ENCODE data around the gene SLC22A13. TPM values are rescaled to one million over a fixed set of nuclear protein-coding genes. Genes with fewer than 3 reads are reported as not detected.
"Not testable (repeated sequence)": the region's sequence is repeated elsewhere in the genome, so short reads cannot be mapped to it uniquely, and the experiment has no call there.

Gene SLC22A13
- polyA plus RNA-seq, 6 donors from 2014 or later, result 0.29 to 0.36 TPM; not detected in 4

DNA sequence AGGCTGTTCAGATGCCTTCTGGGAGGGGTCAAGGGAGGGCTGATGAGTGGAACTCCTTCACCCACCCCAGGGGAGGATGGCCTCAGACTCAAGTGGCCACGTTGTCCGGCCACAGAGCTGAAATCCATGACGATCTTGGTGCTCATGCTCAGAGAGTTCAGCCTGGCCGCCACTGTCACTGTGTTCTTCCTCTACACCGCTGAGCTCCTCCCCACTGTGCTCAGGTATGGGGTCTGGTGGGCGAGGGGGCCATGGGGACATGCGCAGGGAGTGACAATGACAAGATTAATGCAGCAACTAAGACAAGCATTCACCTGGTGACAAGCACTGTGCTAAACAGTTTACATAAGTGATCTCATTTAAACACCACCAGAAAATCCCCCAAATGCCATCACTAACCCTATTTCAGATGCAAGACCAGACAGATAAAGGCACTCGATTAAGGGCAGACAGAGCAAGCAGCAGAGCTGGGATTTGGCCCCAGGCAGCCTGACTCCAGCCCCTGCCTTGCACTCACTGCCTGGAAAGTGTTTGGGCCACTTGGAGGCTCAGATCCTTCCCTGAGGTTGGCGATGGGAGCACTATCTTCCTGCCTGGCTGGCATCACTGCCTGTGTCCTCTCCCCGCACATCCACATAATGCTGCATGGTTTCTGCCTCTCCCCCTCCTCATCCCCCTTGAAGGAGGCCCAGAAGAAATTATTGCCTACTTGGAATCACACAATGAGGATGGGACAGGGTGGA lies 50.0 kb downstream of the SLC22A13 start:
- Mint-ChIP-seq H3K27me3 (peaks cover 0 to 12% (median 7%) of the 10 kb centered on the region in 3 donors), H3K36me3 (no peaks in the 10 kb centered on the region), H3K27ac (no peak overlapping the region), H3K4me1 (no peaks in the 10 kb centered on the region), H3K4me3 (no peak overlapping the region), H3K9me3 (peaks cover 0 to 3% (median 0%) of the 10 kb centered on the region in 7 donors)
- DNase-seq (no peak), ATAC-seq (ENCODE audit: low read depth in 2 of 2) (no peak)

DNA sequence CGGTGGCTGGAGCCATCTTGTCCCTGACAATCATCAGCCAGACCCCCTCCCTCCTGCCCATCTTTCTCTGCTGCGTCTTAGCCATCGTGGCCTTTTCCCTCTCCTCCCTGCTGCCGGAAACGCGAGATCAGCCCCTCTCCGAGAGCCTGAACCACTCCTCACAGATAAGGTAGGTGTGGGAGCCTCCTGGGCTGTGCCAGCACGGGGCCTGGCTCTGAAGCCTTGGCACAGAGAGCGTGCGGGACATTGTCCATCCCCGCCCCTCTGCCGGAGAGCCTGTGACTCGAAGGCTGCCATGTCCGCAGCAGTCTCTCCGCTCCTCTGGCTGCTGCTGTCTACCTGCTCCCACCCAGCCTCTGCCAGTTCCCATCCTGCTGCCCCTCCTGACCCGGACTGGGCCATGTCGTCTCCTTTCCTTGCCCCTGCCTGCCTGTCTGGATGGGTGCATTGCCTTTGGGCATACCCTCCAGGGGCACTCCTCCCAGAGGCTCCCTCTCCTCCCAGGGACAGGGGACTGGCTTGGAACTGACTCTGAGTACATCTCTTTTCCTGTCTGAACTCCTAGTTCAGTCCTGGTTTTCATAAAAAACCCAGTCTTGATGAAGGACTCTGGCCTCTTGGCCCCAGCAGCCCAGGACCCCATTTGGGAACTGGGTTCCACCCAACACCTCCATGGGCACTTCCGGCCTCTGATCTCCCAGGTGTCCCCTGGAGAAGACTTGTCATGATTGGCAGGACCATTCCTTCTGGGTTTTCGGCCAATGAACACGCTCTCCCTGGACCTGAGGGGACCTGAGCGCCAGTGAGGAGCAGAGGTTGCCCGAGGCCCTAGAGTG lies 51.0 kb downstream of the SLC22A13 start:
- DNase-seq (no peak), ATAC-seq (ENCODE audit: low read depth in 2 of 2) (no peak)
- H3K4me1 Mint-ChIP-seq, result no peaks in the 10 kb centered on the region
- H3K36me3 Mint-ChIP-seq, result no peaks in the 10 kb centered on the region
- H3K9me3 Mint-ChIP-seq, result peaks cover 0 to 12% (median 3%) of the 10 kb centered on the region in 7 donors
- H3K27me3 Mint-ChIP-seq, result peaks cover 0 to 12% (median 7%) of the 10 kb centered on the region in 3 donors
- no peak overlapping the region for H3K27ac Mint-ChIP-seq
- no peak overlapping the region for H3K4me3 Mint-ChIP-seq

DNA sequence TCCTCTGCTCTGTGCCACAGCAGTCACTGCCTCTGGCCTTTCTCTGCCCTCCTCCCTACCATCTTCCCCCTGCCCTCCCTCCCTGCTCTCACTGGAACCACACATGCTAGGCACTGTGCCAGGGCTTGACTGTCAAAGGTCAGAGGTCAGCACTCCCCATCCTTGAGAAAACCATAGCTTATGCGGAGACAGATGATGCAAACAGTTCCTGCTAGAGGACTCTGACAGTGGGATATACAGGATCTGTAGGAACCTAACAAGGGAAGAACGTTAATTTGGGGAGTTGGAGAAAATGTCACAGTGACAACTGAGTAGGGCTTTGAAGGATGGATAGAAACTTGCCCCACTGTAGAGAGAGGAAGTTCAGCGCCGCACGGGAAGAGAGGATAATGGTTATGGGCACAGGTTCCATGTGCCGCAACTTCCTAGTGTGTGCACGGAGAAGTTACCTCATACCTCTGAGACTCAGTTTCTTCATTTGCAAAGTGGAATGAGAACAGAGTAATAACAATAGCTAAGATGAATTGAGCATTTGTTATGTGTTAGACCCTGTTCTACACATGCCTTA lies 51.7 kb downstream of the SLC22A13 start:
- Mint-ChIP-seq H3K4me3 (no peak overlapping the region), H3K27ac (peak overlapping the region in 1 of 6 donors; percentile 27), H3K4me1 (no peaks in the 10 kb centered on the region), H3K36me3 (no peaks in the 10 kb centered on the region), H3K9me3 (peaks cover 2 to 19% (median 7%) of the 10 kb centered on the region in 7 donors), H3K27me3 (peaks cover 0 to 11% (median 6%) of the 10 kb centered on the region in 3 donors)
- DNase-seq (no peak), ATAC-seq (ENCODE audit: low read depth in 2 of 2) (no peak)

DNA sequence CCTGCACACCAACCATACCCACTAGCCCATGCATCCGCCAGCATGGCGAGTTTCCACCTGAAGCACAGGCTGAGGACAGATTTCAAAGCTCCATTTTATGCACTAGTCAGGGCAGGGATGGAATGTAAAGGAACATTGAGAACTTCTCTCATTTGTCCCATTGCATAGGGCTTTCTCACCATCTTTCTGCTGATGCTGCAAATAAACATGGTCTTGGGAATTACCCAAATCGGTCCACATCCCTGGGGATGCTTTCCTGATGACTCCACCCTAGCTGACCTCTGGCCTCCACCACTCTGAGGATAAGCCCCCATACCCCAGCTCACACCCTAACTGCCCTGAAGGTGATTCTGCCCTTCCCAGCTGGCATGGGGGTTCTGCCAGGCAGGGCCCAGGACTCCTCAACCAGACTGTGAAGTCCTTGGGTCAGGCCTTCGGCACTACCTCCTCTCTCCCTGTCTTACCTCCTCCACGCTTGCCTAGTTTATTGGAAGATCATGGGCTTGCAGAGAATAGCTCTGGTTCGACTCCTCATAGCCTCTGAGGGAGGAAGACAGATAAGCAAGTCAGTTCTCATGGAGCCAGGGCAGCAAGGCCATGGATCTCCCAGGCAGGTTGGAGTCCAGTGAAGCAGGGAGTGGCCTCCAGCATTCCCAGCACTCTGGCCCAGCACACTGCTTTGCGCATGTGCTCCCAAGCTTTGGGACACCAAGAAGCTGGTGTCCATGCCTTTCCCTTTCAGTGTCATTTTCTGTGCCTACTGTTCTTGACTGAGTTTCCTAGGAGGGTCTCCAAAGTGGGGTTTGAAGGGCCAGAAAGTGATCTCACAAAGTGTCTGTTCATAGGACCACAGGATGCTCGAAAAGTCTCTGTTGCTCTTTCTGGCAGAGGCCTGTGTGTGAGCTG lies 53.4 kb downstream of the SLC22A13 start:
- H3K27ac Mint-ChIP-seq, result peak overlapping the region in 1 of 6 donors; percentile 14
- H3K4me3 Mint-ChIP-seq, result no peak overlapping the region
- H3K9me3 Mint-ChIP-seq, result peaks cover 2 to 29% (median 11%) of the 10 kb centered on the region in 7 donors
- DNase-seq (no peak), ATAC-seq (ENCODE audit: low read depth in 2 of 2) (no peak)
- no peaks in the 10 kb centered on the region for H3K4me1 Mint-ChIP-seq
- no peaks in the 10 kb centered on the region for H3K36me3 Mint-ChIP-seq
- peaks cover 0 to 15% (median 0%) of the 10 kb centered on the region in 3 donors for H3K27me3 Mint-ChIP-seq

DNA sequence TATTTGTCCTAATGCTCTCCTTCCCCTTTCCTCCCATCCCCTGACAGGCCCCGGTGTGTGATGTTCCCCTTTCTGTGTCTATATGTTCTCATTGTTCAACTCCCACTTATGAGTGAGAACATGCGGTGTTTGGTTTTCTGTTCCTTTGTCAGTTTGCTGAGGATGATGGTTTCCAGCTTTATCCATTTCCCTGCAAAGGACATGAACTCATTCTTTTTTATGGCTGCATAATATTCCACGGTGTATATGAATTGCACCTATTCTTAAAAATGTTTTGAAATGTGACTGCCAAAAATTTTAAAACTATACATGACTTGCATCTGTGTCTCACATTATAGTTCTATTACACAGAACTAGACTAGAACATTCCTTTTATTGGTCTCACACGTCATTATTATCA lies 55.0 kb downstream of the SLC22A13 start:
- ATAC-seq (ENCODE audit: low read depth in 2 of 2); H3K4me3 Mint-ChIP-seq; H3K27ac Mint-ChIP-seq; DNase-seq; H3K4me1 Mint-ChIP-seq; H3K36me3 Mint-ChIP-seq: not testable (repeated sequence)
- H3K9me3 Mint-ChIP-seq, result peaks cover 2 to 30% (median 11%) of the 10 kb centered on the region in 7 donors
- peaks cover 0 to 28% (median 5%) of the 10 kb centered on the region in 3 donors for H3K27me3 Mint-ChIP-seq

DNA sequence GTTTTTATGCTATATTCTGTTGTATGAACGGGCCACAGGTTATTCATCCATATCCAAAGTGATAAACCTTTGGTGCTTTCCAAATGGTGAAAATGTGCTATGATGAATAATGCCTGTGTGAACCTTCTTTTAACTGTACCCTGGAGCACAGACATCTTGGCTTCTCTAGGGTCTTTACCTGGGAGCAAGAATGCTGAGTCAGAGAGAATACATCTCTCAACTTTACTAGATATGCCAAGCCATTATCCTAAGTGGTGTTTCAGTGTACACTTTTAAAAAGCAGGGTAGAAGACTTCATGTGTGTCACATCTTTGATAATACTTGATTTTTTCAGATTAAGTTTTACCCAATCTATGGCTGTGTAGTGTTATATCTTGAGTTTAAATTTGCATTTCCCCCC lies 57.4 kb downstream of the SLC22A13 start:
- Mint-ChIP-seq H3K4me3 (no peak overlapping the region), H3K36me3 (no peaks in the 10 kb centered on the region), H3K27ac (no peak overlapping the region), H3K27me3 (peaks cover 8 to 41% (median 12%) of the 10 kb centered on the region in 3 donors), H3K4me1 (no peaks in the 10 kb centered on the region), H3K9me3 (peaks cover 2 to 30% (median 13%) of the 10 kb centered on the region in 7 donors)
- no peak for DNase-seq
- no peak for ATAC-seq (ENCODE audit: low read depth in 2 of 2)

GRCh38 chr3:38325256-38325655 lies 59.6 kb downstream of the SLC22A13 start:
- Mint-ChIP-seq H3K27ac (no peak overlapping the region), H3K4me3 (no peak overlapping the region), H3K36me3 (no peaks in the 10 kb centered on the region), H3K4me1 (no peaks in the 10 kb centered on the region), H3K27me3 (peaks cover 8 to 41% (median 17%) of the 10 kb centered on the region in 3 donors), H3K9me3 (peaks cover 3 to 30% (median 13%) of the 10 kb centered on the region in 7 donors)
- no peak for DNase-seq
- no peak for ATAC-seq (ENCODE audit: low read depth in 2 of 2)

DNA sequence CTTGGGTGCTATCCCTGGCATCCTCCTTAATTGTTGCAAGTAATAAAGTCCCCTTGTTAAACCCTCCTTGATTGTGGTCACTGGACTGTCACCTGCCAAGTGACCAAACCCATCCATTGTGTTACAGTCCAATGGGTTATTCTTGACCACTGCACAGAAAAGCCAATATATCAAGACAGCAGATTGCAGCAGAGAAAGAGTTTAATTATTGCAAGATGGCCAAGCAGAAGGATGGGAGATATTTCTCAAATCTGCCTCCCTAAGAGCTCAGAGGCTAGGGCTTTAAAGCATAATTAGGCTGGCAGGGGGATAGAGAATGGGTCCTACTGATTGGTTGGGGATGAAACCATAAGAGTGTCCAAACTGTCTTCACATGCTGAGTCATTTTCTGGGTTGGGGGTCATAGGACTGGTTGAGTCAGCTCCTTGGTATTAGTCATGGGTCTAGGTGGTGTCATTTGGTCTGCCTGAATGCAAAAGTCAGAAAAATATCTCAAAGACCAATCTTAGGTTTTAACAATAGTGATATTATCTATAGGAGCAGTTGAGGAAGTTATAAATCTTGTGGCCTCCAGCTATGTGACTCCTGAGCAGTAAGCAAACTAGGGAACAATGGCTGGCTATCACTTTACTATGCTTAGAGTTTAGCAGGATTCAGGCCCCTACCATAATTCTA lies 61.9 kb downstream of the SLC22A13 start:
- Mint-ChIP-seq H3K27ac (no peak overlapping the region), H3K36me3 (no peaks in the 10 kb centered on the region), H3K4me3 (no peak overlapping the region), H3K9me3 (peaks cover 0 to 12% (median 1%) of the 10 kb centered on the region in 7 donors), H3K4me1 (no peaks in the 10 kb centered on the region), H3K27me3 (peaks cover 8 to 35% (median 21%) of the 10 kb centered on the region in 3 donors)
- DNase-seq (no peak), ATAC-seq (ENCODE audit: low read depth in 2 of 2) (no peak)

Other genes starting within 250 kb of the SLC22A13 start
- gene PLCD1, start 236.2 kb upstream of the SLC22A13 start, polyA plus RNA-seq (ENCODE audit: low read depth in 6 of 6), result 1 to 10 TPM in 5 of 6 donors, not detected in 1; 1.9 to 4.1 (median 2.6) TPM
- gene DLEC1, start 226.6 kb upstream of the SLC22A13 start, polyA plus RNA-seq (ENCODE audit: low read depth in 6 of 6), result under 1 TPM in 4 of 6 donors, not detected in 2; 0.09 to 0.50 (median 0.30) TPM
- 10 to 100 TPM; 44.3 to 62.4 (median 52.0) TPM for gene ACAA1, start 128.7 kb upstream of the SLC22A13 start, polyA plus RNA-seq (ENCODE audit: low read depth in 6 of 6)
- gene MYD88, start 127.2 kb upstream of the SLC22A13 start, polyA plus RNA-seq (ENCODE audit: low read depth in 6 of 6), result 100 to 1,000 TPM in 3 of 6 donors, 10 to 100 TPM in 3; 82.4 to 136 (median 102) TPM
- 10 to 100 TPM in 5 of 6 donors, 1 to 10 TPM in 1; 7.8 to 15.5 (median 13.8) TPM for gene OXSR1, start 100.3 kb upstream of the SLC22A13 start, polyA plus RNA-seq (ENCODE audit: low read depth in 6 of 6)
- gene SLC22A14, start 16.5 kb downstream of the SLC22A13 start, polyA plus RNA-seq (ENCODE audit: low read depth in 6 of 6), result not detected
- gene XYLB, start 81.0 kb downstream of the SLC22A13 start, polyA plus RNA-seq (ENCODE audit: low read depth in 6 of 6), result under 1 TPM in 2 of 6 donors, not detected in 4; 0.09 to 0.12 TPM
- gene ACVR2B, start 188.1 kb downstream of the SLC22A13 start, polyA plus RNA-seq (ENCODE audit: low read depth in 6 of 6), result under 1 TPM in 5 of 6 donors, not detected in 1; 0.03 to 0.19 (median 0.05) TPM
- gene EXOG, start 230.5 kb downstream of the SLC22A13 start, polyA plus RNA-seq (ENCODE audit: low read depth in 6 of 6), result 10 to 100 TPM in 3 of 6 donors, 1 to 10 TPM in 3; 7.4 to 26.0 (median 10.5) TPM